ENCODE results near the gene NOX5. TPM values are rescaled to one million over a fixed set of nuclear protein-coding genes. Genes with fewer than 3 reads are reported as not detected.

The NOX5 gene
- total and polyA plus RNA-seq, 2 of the 4 experiments (the other 2 are of a cell fraction) = 0.07 TPM; not detected in 1

- H3K4me3 ChIP-seq (ENCODE audit: insufficient read depth, low read depth, low read length) = no peak overlapping the region
- peaks cover 6% of the 10 kb centered on the region for H3K9me3 ChIP-seq (ENCODE audit: control insufficient read depth, insufficient read depth, low read length)
- intact Hi-C loops (cut with micrococcal nuclease) = no loop called here
- ATAC-seq (ENCODE audit: low read depth) = no peak
- H3K27me3 ChIP-seq (ENCODE audit: control insufficient read depth, insufficient read depth, low read length) = peaks cover 6% of the 10 kb centered on the region
- H3K23ac ChIP-seq (ENCODE audit: low read depth, low read length) = no peak overlapping the region
- H3K4ac ChIP-seq (ENCODE audit: low read depth, low read length) = no peak overlapping the region
- no peak overlapping the region for H3K14ac ChIP-seq (replicated peaks; ENCODE audit: low read depth, low read length)
- no peaks in the 10 kb centered on the region for H3K36me3 ChIP-seq (ENCODE audit: control insufficient read depth, insufficient read depth, low read length)
- POLR2A ChIA-PET (ENCODE audit: unreplicated experiment) = interaction anchor here (0.9 kb wide), 1 partner anchor 390 kb away, joined by 3 read pairs; no protein-coding TSS in a partner anchor
- no peak overlapping the region for H3K27ac ChIP-seq (ENCODE audit: insufficient read depth, low read length)
- H4K91ac ChIP-seq (ENCODE audit: insufficient read depth, low read depth, low read length) = no peak overlapping the region
- H4K5ac ChIP-seq (ENCODE audit: low read depth, low read length) = no peak overlapping the region
- H3K9me1 ChIP-seq (ENCODE audit: insufficient read depth, low read length) = no peaks in the 10 kb centered on the region
- no peak for TF ChIP-seq NFE2L2 (IDR thresholded peaks at IDR 0.05; ENCODE audit: low read depth, low read length)
- no peak for TF ChIP-seq MAFK (IDR thresholded peaks at IDR 0.05; ENCODE audit: low read depth, low read length)
- no peak for TF ChIP-seq MXI1 (IDR thresholded peaks at IDR 0.05; ENCODE audit: borderline replicate concordance, low read depth, low read length)
- TF ChIP-seq, protein P1, sequence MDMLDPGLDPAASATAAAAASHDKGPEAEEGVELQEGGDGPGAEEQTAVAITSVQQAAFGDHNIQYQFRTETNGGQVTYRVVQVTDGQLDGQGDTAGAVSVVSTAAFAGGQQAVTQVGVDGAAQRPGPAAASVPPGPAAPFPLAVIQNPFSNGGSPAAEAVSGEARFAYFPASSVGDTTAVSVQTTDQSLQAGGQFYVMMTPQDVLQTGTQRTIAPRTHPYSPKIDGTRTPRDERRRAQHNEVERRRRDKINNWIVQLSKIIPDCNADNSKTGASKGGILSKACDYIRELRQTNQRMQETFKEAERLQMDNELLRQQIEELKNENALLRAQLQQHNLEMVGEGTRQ (IDR thresholded peaks at IDR 0.05; ENCODE audit: low read depth, low read length) = no peak
- TF ChIP-seq BHLHE40 (IDR thresholded peaks at IDR 0.05; ENCODE audit: low read depth, low read length) = no peak
- TF ChIP-seq, protein P2, sequence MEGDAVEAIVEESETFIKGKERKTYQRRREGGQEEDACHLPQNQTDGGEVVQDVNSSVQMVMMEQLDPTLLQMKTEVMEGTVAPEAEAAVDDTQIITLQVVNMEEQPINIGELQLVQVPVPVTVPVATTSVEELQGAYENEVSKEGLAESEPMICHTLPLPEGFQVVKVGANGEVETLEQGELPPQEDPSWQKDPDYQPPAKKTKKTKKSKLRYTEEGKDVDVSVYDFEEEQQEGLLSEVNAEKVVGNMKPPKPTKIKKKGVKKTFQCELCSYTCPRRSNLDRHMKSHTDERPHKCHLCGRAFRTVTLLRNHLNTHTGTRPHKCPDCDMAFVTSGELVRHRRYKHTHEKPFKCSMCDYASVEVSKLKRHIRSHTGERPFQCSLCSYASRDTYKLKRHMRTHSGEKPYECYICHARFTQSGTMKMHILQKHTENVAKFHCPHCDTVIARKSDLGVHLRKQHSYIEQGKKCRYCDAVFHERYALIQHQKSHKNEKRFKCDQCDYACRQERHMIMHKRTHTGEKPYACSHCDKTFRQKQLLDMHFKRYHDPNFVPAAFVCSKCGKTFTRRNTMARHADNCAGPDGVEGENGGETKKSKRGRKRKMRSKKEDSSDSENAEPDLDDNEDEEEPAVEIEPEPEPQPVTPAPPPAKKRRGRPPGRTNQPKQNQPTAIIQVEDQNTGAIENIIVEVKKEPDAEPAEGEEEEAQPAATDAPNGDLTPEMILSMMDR (conservative IDR thresholded peaks at IDR 0.05; ENCODE audit: low read depth, low read length) = no peak
- no peak for TF ChIP-seq CHD1 (IDR thresholded peaks at IDR 0.05; ENCODE audit: low read depth, low read length)
- no peak for TF ChIP-seq MAZ (IDR thresholded peaks at IDR 0.05; ENCODE audit: borderline replicate concordance, low read depth, low read length)
- TF ChIP-seq, protein P3, sequence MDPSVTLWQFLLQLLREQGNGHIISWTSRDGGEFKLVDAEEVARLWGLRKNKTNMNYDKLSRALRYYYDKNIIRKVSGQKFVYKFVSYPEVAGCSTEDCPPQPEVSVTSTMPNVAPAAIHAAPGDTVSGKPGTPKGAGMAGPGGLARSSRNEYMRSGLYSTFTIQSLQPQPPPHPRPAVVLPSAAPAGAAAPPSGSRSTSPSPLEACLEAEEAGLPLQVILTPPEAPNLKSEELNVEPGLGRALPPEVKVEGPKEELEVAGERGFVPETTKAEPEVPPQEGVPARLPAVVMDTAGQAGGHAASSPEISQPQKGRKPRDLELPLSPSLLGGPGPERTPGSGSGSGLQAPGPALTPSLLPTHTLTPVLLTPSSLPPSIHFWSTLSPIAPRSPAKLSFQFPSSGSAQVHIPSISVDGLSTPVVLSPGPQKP (IDR thresholded peaks at IDR 0.05; ENCODE audit: borderline replicate concordance, low read depth, low read length) = no peak
- TF ChIP-seq POLR2A (IDR thresholded peaks at IDR 0.05; ENCODE audit: low read depth, low read length) = no peak
- no peak for TF ChIP-seq RAD21 (IDR thresholded peaks at IDR 0.05; ENCODE audit: low read length)
- TF ChIP-seq SMC3 (IDR thresholded peaks at IDR 0.05; ENCODE audit: low read depth, low read length) = no peak
- TF ChIP-seq CEBPB (IDR thresholded peaks at IDR 0.05; ENCODE audit: low read depth, low read length) = no peak
- TF ChIP-seq FOS (IDR thresholded peaks at IDR 0.05; ENCODE audit: low read depth, low read length) = no peak
- TF ChIP-seq RFX5 (IDR thresholded peaks at IDR 0.05; ENCODE audit: low read depth, low read length) = no peak
- no peak for TF ChIP-seq RCOR1 (IDR thresholded peaks at IDR 0.05; ENCODE audit: insufficient replicate concordance, low read length)
- no TSS peak for BruUV-seq (replicated peaks)
- no peak overlapping the region for H3K4me2 ChIP-seq (ENCODE audit: low read depth, low read length)
- no peak overlapping the region for H3K9ac ChIP-seq (ENCODE audit: low read depth, low read length)
- in situ Hi-C loops (cut with MboI; ENCODE audit: low sequenced_read_pairs) = no loop called here
- H2BK20ac ChIP-seq (ENCODE audit: low read depth, low read length) = no peak overlapping the region
- CTCF ChIA-PET = no interaction called here
- no peaks in the 10 kb centered on the region for H4K20me1 ChIP-seq (ENCODE audit: insufficient read depth, low read length)
- no peak overlapping the region for H2BK5ac ChIP-seq (ENCODE audit: low read depth, low read length, poor library complexity, severe bottlenecking)
- dilution Hi-C loops (cut with HindIII; ENCODE audit: low sequenced_read_pairs, unreplicated experiment) = no loop called here
- H2AFZ ChIP-seq (replicated peaks; ENCODE audit: low read length, poor library complexity) = no peak overlapping the region
- H2AK9ac ChIP-seq (replicated peaks; ENCODE audit: low read depth, low read length, poor library complexity) = no peak overlapping the region
- no peak overlapping the region for H2BK15ac ChIP-seq (ENCODE audit: low read depth, low read length)
- H2AK5ac ChIP-seq (ENCODE audit: low read depth, low read length) = no peak overlapping the region
- peaks cover 4% of the 10 kb centered on the region; the same call in 1 of the 2 replicates for H3K4me1 ChIP-seq (ENCODE audit: control insufficient read depth, insufficient read depth, low read length)
- no peak overlapping the region for H4K8ac ChIP-seq (ENCODE audit: low read depth in 2 of 2, low read length in 2 of 2)
- DNase-seq = no peak
- H2BK120ac ChIP-seq (ENCODE audit: low read depth, low read length) = no peak overlapping the region
- no CpG with 5 or more reads among the region's 2 CpGs for WGBS, 2 experiments (ENCODE audit: extremely low coverage in 2 of 2, insufficient read length in 1 of 2)
- H3K56ac ChIP-seq (ENCODE audit: extremely low read depth, insufficient read depth, low read length) = no peak overlapping the region
- no peak overlapping the region for H3K18ac ChIP-seq (ENCODE audit: low read depth, low read length)
- no peaks in the 10 kb centered on the region for H3K79me1 ChIP-seq (ENCODE audit: low read depth in 1 of 2, low read length in 2 of 2)
These were observed 58.4 kb downstream of the NOX5 start for GRCh38 chr15:69072906-69073305.
